Measurements from ENCODE around the gene LMO1. TPM values are rescaled to one million over a fixed set of nuclear protein-coding genes. Genes with fewer than 3 reads are reported as not detected.

Gene LMO1
- total RNA-seq, 2 donors from 2014 or later: not detected

GRCh38 chr11:8223513-8223900, 40.2 kb downstream of the LMO1 start:
- no peaks in the 10 kb centered on the region for H3K36me3 Mint-ChIP-seq (ENCODE audit: low read depth)
- no peaks in the 10 kb centered on the region for H3K9me3 Mint-ChIP-seq
- no peaks in the 10 kb centered on the region for H3K27me3 Mint-ChIP-seq
- no peak overlapping the region for H3K27ac Mint-ChIP-seq
- H3K4me3 Mint-ChIP-seq: no peak overlapping the region
- peak; percentile 13 for ATAC-seq (replicated peaks)
- H3K4me1 Mint-ChIP-seq: no peaks in the 10 kb centered on the region

- no peak overlapping the region for H3K27ac Mint-ChIP-seq
- H3K36me3 Mint-ChIP-seq (ENCODE audit: low read depth): no peaks in the 10 kb centered on the region
- H3K4me3 Mint-ChIP-seq: no peak overlapping the region
- no peaks in the 10 kb centered on the region for H3K27me3 Mint-ChIP-seq
- no peaks in the 10 kb centered on the region for H3K9me3 Mint-ChIP-seq
- H3K4me1 Mint-ChIP-seq: no peaks in the 10 kb centered on the region
- peak; percentile 35 for ATAC-seq (replicated peaks)
Observed at GRCh38 chr11:8222820-8223512, 40.7 kb downstream of the LMO1 start.

DNA sequence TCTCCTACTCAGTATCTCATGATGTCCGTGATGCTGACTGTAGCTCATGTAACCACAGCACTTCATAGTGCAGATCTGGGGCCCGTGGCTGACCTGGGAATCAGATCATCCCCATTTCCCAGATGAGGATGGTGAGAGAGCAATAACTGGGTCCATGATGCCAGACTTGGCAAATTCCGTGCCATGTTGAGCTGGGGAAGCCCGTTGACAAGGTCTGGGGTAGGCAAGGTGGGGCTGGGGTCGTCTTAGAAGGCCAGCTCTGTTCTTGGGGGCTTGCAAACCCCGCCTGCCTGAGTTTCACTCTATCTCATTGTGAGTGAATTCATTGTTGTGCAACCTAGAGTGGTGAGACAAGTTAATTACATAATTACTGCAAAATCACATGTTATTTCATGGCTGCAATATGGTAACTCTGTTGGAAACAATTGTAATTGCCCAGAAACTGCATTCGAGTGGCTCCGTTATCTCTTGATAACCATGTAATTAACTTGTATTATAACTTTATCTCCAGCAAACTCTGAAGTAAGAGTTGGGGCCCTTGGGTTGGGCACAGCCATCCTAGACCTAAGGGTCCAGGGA, 41.7 kb downstream of the LMO1 start:
- Mint-ChIP-seq H3K4me1 (no peaks in the 10 kb centered on the region), H3K36me3 (ENCODE audit: low read depth) (no peaks in the 10 kb centered on the region), H3K27me3 (no peaks in the 10 kb centered on the region), H3K27ac (no peak overlapping the region), H3K4me3 (no peak overlapping the region), H3K9me3 (no peaks in the 10 kb centered on the region)
- ATAC-seq (replicated peaks): no peak

DNA sequence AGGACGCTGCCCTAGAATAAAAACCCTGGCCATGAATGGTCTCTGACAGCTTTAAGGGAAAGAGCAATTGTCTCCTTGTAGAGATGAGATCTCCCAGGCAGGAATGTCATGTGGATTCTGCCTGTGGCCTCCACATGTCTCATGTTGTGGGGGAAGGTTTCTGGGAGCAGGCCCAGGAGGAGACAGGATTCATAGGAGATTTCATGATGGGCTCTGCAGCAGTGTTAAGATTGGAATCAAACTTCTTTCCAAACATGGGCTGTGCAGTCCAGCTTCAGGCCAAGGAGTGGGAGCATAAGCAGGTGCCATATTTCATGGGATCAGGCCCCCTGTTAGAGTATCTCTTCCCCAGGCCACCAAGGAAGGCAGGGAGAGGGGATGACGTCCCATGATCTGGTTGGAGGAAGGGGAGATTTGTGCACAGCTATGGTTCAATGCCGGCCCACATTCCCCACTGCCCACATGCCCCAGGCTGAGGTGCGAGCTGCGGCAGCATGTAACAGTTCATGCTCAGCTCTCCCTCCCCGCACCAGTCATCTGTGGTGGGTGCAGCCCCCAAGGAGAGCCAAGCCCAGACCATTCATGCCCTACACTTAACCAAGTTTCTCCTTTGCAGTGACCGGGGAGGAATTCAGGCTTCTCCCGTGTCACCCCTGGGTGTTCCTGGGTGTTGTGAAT, 42.5 kb downstream of the LMO1 start:
- Mint-ChIP-seq H3K9me3 (no peaks in the 10 kb centered on the region), H3K27ac (no peak overlapping the region), H3K4me1 (no peaks in the 10 kb centered on the region), H3K27me3 (no peaks in the 10 kb centered on the region), H3K4me3 (no peak overlapping the region), H3K36me3 (ENCODE audit: low read depth) (no peaks in the 10 kb centered on the region)
- no peak for ATAC-seq (replicated peaks)

- no peaks in the 10 kb centered on the region for H3K27me3 Mint-ChIP-seq
- no peak overlapping the region for H3K4me3 Mint-ChIP-seq
Observed at GRCh38 chr11:8220261-8221045, 43.2 kb downstream of the LMO1 start.

GRCh38 chr11:8219257-8220021, 44.2 kb downstream of the LMO1 start:
- no peak overlapping the region for H3K27ac Mint-ChIP-seq
- H3K27me3 Mint-ChIP-seq: peaks cover 5% of the 10 kb centered on the region
- no peak overlapping the region for H3K4me3 Mint-ChIP-seq
- ATAC-seq (replicated peaks): peak; percentile 34
- no peaks in the 10 kb centered on the region for H3K4me1 Mint-ChIP-seq
- H3K36me3 Mint-ChIP-seq (ENCODE audit: low read depth): no peaks in the 10 kb centered on the region
- no peaks in the 10 kb centered on the region for H3K9me3 Mint-ChIP-seq

More at GRCh38 chr11:8220261-8221045, 43.2 kb downstream of the LMO1 start:
- H3K9me3 Mint-ChIP-seq: no peaks in the 10 kb centered on the region
- ATAC-seq (replicated peaks): no peak
- H3K27ac Mint-ChIP-seq: no peak overlapping the region
- no peaks in the 10 kb centered on the region for H3K36me3 Mint-ChIP-seq (ENCODE audit: low read depth)
- no peaks in the 10 kb centered on the region for H3K4me1 Mint-ChIP-seq

DNA sequence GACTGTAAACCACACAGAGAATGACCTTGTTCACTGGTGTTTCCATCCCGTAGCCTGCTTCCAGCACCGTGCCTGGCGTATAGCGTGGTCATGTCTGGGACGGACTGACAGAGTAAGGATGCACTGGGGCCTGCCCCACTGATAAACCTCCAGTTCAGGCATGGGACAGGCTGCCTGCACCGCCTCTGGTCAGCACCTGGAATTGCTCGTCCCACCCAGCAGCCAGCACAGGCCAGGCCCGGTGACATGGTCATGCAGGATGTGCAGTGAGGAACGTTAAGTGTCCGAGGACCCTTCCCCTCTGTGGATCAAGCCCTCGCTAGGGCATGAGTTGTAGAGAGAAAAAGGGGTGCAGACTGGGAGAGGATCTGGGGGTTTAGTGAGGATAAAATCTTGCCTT, 44.8 kb downstream of the LMO1 start:
- H3K4me3 Mint-ChIP-seq: no peak overlapping the region
- no peak for ATAC-seq (replicated peaks)
- H3K36me3 Mint-ChIP-seq (ENCODE audit: low read depth): no peaks in the 10 kb centered on the region
- no peaks in the 10 kb centered on the region for H3K4me1 Mint-ChIP-seq
- H3K9me3 Mint-ChIP-seq: no peaks in the 10 kb centered on the region
- no peak overlapping the region for H3K27ac Mint-ChIP-seq
- peaks cover 7% of the 10 kb centered on the region for H3K27me3 Mint-ChIP-seq

DNA sequence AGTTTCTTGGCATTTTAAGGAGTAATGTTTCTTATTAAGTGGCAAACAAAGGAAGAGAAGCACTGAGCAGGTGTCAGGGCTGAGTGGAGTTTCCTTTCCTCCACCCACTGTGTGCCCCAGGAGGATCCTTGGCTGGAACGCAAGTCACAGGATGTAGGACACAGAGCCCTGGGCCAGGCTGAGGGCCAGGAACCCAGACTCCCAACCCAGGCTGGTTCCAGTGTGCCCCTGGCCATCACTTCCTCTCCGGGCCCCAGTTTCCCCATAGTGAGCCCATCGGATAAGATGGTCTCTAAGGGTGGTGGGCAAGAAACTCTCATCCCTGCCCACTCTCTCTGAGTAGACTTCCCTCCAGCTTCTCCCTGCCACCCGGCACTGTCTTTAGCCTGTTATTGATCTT, 45.3 kb downstream of the LMO1 start:
- Mint-ChIP-seq H3K27me3 (peaks cover 10% of the 10 kb centered on the region), H3K9me3 (no peaks in the 10 kb centered on the region), H3K4me3 (no peak overlapping the region), H3K36me3 (ENCODE audit: low read depth) (no peaks in the 10 kb centered on the region), H3K4me1 (no peaks in the 10 kb centered on the region), H3K27ac (no peak overlapping the region)
- ATAC-seq (replicated peaks): no peak

- H3K4me3 Mint-ChIP-seq: no peak overlapping the region
- H3K36me3 Mint-ChIP-seq (ENCODE audit: low read depth): no peaks in the 10 kb centered on the region
- H3K9me3 Mint-ChIP-seq: no peaks in the 10 kb centered on the region
- peaks cover 10% of the 10 kb centered on the region for H3K27me3 Mint-ChIP-seq
- H3K4me1 Mint-ChIP-seq: no peaks in the 10 kb centered on the region
- H3K27ac Mint-ChIP-seq: no peak overlapping the region
- no peak for ATAC-seq (replicated peaks)
Observed at GRCh38 chr11:8217926-8218325, 45.8 kb downstream of the LMO1 start.

DNA sequence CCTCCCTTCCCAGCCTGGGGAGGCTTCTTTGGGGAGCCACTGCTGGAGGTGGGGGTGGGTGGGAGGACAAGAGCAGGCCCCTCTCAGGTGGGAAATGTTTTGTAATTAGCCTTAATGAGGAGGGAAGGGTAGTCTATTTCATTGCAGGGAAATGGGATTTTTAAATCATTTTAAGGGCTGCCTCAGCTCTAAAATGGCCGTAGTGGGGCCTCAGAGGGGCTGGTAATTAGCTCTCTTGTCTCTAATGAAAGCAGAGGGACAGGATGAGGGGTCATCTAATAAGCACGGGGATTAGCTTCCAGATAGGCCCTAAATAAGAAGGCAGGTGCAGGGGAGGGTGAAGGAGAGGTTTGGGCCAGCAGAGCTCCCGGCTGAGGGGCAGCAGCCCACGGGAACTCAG, 46.5 kb downstream of the LMO1 start:
- H3K4me1 Mint-ChIP-seq: no peaks in the 10 kb centered on the region
- no peak overlapping the region for H3K27ac Mint-ChIP-seq
- no peak overlapping the region for H3K4me3 Mint-ChIP-seq
- H3K27me3 Mint-ChIP-seq: peaks cover 10% of the 10 kb centered on the region
- H3K9me3 Mint-ChIP-seq: no peaks in the 10 kb centered on the region
- H3K36me3 Mint-ChIP-seq (ENCODE audit: low read depth): no peaks in the 10 kb centered on the region
- ATAC-seq (replicated peaks): no peak

GRCh38 chr11:8213376-8213775, 50.3 kb downstream of the LMO1 start:
- ATAC-seq (replicated peaks): no peak
- Mint-ChIP-seq H3K4me1 (no peaks in the 10 kb centered on the region), H3K27ac (no peak overlapping the region), H3K27me3 (peaks cover 13% of the 10 kb centered on the region), H3K9me3 (no peaks in the 10 kb centered on the region), H3K4me3 (no peak overlapping the region), H3K36me3 (ENCODE audit: low read depth) (no peaks in the 10 kb centered on the region)

- Mint-ChIP-seq H3K36me3 (ENCODE audit: low read depth) (no peaks in the 10 kb centered on the region), H3K4me1 (no peaks in the 10 kb centered on the region), H3K27me3 (peaks cover 32% of the 10 kb centered on the region), H3K9me3 (no peaks in the 10 kb centered on the region), H3K27ac (no peak overlapping the region), H3K4me3 (no peak overlapping the region)
- no peak for ATAC-seq (replicated peaks)
Observed at GRCh38 chr11:8209208-8209807, 54.4 kb downstream of the LMO1 start.

- no peaks in the 10 kb centered on the region for H3K4me1 Mint-ChIP-seq
- peaks cover 3% of the 10 kb centered on the region for H3K9me3 Mint-ChIP-seq
- H3K27ac Mint-ChIP-seq: no peak overlapping the region
- H3K4me3 Mint-ChIP-seq: no peak overlapping the region
- ATAC-seq (replicated peaks): no peak
- H3K36me3 Mint-ChIP-seq (ENCODE audit: low read depth): no peaks in the 10 kb centered on the region
- H3K27me3 Mint-ChIP-seq: peaks cover 38% of the 10 kb centered on the region
Observed at GRCh38 chr11:8207080-8208000, 56.3 kb downstream of the LMO1 start.
